ENCODE data around the gene TEDC2. TPM values are rescaled to one million over a fixed set of nuclear protein-coding genes. Genes with fewer than 3 reads are reported as not detected.
A peak's percentile ranks its signal among the peaks of the same experiment; 100 is the strongest.

The TEDC2 gene
- total RNA-seq, 1 experiment from 2014 or later, result 35.5 TPM

DNA sequence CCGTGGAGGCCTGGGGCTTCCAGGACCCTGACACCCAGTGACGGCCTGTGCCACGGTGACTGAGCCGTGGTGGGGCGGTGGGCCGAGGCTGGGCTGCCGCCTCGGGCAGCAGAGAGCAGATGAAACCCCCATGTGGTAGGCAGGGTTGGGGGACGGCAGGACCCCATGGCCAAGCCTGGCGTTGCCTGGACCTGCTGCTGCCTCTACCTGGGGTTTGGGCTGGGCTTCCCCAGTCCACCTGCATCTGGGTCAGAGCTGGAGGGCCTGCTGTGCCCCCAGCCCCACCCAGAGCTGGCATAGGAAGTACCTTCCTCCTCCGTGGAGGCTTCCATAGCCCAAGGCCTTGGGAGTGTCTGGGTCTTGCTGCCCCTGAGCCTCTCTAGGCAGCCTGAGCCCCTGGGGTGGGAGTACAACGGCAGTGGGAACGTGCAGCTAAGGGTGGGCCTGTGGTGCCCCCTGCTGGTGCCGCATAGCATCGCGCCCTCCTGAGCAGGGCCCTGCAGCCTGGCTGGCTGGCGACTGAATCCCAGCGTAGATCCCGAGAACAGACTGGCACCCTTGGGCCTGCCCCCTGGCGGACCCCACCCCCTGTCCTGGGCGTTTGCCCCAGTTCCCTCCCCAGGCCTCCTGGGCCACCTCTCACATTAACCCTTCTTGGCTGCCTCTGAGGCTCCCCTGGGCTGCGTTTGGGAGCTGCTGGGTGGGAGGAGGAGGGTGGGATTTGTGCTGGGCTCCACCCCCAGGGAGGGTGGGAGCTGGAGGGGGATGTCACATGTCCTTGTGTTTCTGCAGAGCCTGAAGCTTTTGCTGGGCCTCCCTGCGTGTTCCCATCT, 41.2 kb downstream of the TEDC2 start:
- no peaks in the 10 kb centered on the region for H3K9me2 ChIP-seq (replicated peaks; ENCODE audit: low read length)
- no peak overlapping the region for H3K4me3 ChIP-seq (ENCODE audit: low read length)
- no peaks in the 10 kb centered on the region for H3F3A ChIP-seq (ENCODE audit: low read length, unreplicated experiment)
- DNase-seq, result peak; percentile 59
- H3K4me2 ChIP-seq (ENCODE audit: low read length), result no peak overlapping the region
- ATAC-seq, result peak; percentile 88
- no peaks in the 10 kb centered on the region for H3K9me3 ChIP-seq (ENCODE audit: low read length)
- H3K4me1 ChIP-seq (ENCODE audit: insufficient read depth, low read length), result no peaks in the 10 kb centered on the region
- H3K27ac ChIP-seq (ENCODE audit: low read length), result no peak overlapping the region
- CTCF ChIA-PET, result interaction anchor here (0.6 to 0.7 kb wide), 2 partner anchors 71 to 526 kb away, joined by 3 to 12 read pairs; no protein-coding TSS in a partner anchor
- H3K79me2 ChIP-seq (ENCODE audit: low read length), result no peaks in the 10 kb centered on the region
- BruUV-seq (replicated peaks), result no TSS peak
- intact Hi-C loops (cut with micrococcal nuclease), result loop anchor here (1.0 kb wide), 1 partner anchor 71 kb away; no protein-coding TSS in a partner anchor
- no peaks in the 10 kb centered on the region for H4K20me1 ChIP-seq (ENCODE audit: low read length)
- H3K27me3 ChIP-seq (ENCODE audit: low read length), result no peaks in the 10 kb centered on the region
- no peak overlapping the region for H2AFZ ChIP-seq (ENCODE audit: low read length)
- POLR2A ChIA-PET (ENCODE audit: unreplicated experiment), result no interaction called here
- H3K36me3 ChIP-seq (ENCODE audit: low read depth, low read length), result no peaks in the 10 kb centered on the region
- TF ChIP-seq, protein P1, sequence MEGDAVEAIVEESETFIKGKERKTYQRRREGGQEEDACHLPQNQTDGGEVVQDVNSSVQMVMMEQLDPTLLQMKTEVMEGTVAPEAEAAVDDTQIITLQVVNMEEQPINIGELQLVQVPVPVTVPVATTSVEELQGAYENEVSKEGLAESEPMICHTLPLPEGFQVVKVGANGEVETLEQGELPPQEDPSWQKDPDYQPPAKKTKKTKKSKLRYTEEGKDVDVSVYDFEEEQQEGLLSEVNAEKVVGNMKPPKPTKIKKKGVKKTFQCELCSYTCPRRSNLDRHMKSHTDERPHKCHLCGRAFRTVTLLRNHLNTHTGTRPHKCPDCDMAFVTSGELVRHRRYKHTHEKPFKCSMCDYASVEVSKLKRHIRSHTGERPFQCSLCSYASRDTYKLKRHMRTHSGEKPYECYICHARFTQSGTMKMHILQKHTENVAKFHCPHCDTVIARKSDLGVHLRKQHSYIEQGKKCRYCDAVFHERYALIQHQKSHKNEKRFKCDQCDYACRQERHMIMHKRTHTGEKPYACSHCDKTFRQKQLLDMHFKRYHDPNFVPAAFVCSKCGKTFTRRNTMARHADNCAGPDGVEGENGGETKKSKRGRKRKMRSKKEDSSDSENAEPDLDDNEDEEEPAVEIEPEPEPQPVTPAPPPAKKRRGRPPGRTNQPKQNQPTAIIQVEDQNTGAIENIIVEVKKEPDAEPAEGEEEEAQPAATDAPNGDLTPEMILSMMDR (conservative IDR thresholded peaks at IDR 0.05; ENCODE audit: low read depth, low read length), result peak; percentile 87
- TF ChIP-seq EZH2 (IDR thresholded peaks at IDR 0.05; ENCODE audit: low read length, unreplicated experiment), result no peak
- no peak overlapping the region for H3K9ac ChIP-seq (ENCODE audit: low read length)

DNA sequence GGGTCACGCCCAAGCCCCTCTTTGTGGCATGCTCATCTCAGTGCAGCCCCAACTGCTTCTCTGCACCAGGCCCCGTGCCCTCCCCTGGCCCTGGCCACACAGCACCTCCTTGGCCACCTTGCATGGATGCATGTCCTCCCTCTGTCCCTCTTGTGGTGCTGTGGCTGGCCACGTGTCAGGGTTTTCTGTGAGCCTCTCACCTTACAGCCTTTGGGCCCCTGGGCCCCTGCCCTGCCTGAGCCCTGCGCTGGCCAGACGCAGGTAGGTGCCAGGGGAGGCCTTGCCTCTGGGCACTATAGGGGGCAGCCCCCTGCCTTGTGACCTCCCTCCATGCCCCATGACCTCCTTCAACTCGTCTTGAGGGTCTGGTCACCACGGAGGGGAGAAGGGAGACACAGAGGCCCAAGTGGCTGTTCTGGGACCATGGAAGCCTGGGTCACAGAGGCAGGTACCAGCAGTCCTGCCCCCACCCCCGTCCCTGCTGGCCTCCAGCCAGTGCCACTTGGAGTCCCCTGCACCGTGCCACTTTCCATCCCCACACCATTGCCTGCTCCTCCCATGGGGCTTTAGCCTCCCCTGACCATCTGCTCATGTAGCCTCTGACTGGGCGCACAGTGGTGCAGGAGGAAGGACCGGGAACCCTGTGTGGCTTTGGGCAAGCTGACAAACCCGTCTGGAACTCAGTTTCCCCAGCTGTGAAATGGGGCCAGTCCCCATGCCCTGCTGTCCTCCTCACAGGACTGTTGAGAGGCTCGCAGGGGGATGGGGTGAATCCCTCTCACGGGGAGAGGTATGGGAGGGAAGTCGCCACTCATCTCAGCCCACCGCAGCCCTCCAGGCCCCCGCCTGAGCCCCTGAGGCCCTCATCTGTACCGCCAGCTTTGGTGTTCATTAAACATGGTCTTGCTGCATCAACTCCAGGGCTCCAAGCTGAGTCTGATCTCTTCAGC, 42.3 kb downstream of the TEDC2 start:
- ATAC-seq (no peak), DNase-seq (no peak)
- H3K27me3 ChIP-seq (ENCODE audit: low read length), result no peaks in the 10 kb centered on the region
- no peaks in the 10 kb centered on the region for H3K36me3 ChIP-seq (ENCODE audit: low read depth, low read length)
- no peaks in the 10 kb centered on the region for H3K79me2 ChIP-seq (ENCODE audit: low read length)
- no peak overlapping the region for H3K27ac ChIP-seq (ENCODE audit: low read length)
- TF ChIP-seq EZH2phosphoT487 (IDR thresholded peaks at IDR 0.05; ENCODE audit: borderline replicate concordance, low read length), result no peak
- TF ChIP-seq, protein P1 (conservative IDR thresholded peaks at IDR 0.05; ENCODE audit: low read depth, low read length), result no peak
- TF ChIP-seq EZH2 (IDR thresholded peaks at IDR 0.05; ENCODE audit: low read length, unreplicated experiment), result no peak
- POLR2A ChIA-PET (ENCODE audit: unreplicated experiment), result no interaction called here
- no peaks in the 10 kb centered on the region for H3K4me1 ChIP-seq (ENCODE audit: insufficient read depth, low read length)
- CTCF ChIA-PET, result interaction anchor here (0.6 kb wide), 1 partner anchor 525 kb away, joined by 12 read pairs; no protein-coding TSS in a partner anchor
- no TSS peak for BruUV-seq (replicated peaks)
- intact Hi-C loops (cut with micrococcal nuclease), result loop anchor here (1.0 kb wide), 1 partner anchor 72 kb away; no protein-coding TSS in a partner anchor
- H3K4me2 ChIP-seq (ENCODE audit: low read length), result no peak overlapping the region
- H3K4me3 ChIP-seq (ENCODE audit: low read length), result no peak overlapping the region
- no peak overlapping the region for H2AFZ ChIP-seq (ENCODE audit: low read length)
- no peaks in the 10 kb centered on the region for H4K20me1 ChIP-seq (ENCODE audit: low read length)
- no peak overlapping the region for H3K9ac ChIP-seq (ENCODE audit: low read length)
- H3K9me3 ChIP-seq (ENCODE audit: low read length), result no peaks in the 10 kb centered on the region
- H3F3A ChIP-seq (ENCODE audit: low read length, unreplicated experiment), result no peaks in the 10 kb centered on the region
- H3K9me2 ChIP-seq (replicated peaks; ENCODE audit: low read length), result no peaks in the 10 kb centered on the region

All from PC-3 (cell line).